Trophoblast cell (in vitro differentiated cells and primary cell): ENCODE measurements around the gene RAB4B.

ENCODE experiments used
- DNase-seq, 2 donors: peaks; one replicate each; pipeline ENCODE4 v3.0.0-alpha.2; 2016
- H2AFZ ChIP-seq: 2 replicates; pipeline ENCODE4 v1.6.1; 2013; ENCODE audit warnings: low read length, moderate library complexity, mild to moderate bottlenecking; ENCODE audit not compliant: insufficient read depth, poor library complexity
- H2AK5ac ChIP-seq: 2 replicates; pipeline ENCODE4 v1.6.1; 2013; ENCODE audit warnings: mild to moderate bottlenecking, low read length
- H2BK120ac ChIP-seq: 2 replicates; pipeline ENCODE4 v1.6.1; 2013; ENCODE audit warnings: low read length, mild to moderate bottlenecking, moderate library complexity; ENCODE audit not compliant: insufficient read depth, poor library complexity
- H2BK12ac ChIP-seq: 2 replicates; pipeline ENCODE4 v1.6.1; 2013; ENCODE audit warnings: mild to moderate bottlenecking, low read length, moderate library complexity
- H2BK5ac ChIP-seq: 2 replicates; pipeline ENCODE4 v1.6.1; 2013; ENCODE audit warnings: low read length, low read depth, moderate library complexity, mild to moderate bottlenecking; ENCODE audit not compliant: poor library complexity
- H3K14ac ChIP-seq: 2 replicates; pipeline ENCODE4 v1.6.1; 2013; ENCODE audit warnings: mild to moderate bottlenecking, low read length
- H3K18ac ChIP-seq: 2 replicates; pipeline ENCODE4 v1.6.1; 2013; ENCODE audit warnings: mild to moderate bottlenecking, low read length
- H3K23ac ChIP-seq: 2 replicates; pipeline ENCODE4 v1.6.1; 2013; ENCODE audit warnings: low read length
- H3K27ac ChIP-seq: 2 replicates; pipeline ENCODE4 v1.5.1; 2013; ENCODE audit warnings: low read depth, mild to moderate bottlenecking, inconsistent platforms, low read length, moderate library complexity
- H3K27me3 ChIP-seq: 2 replicates; pipeline ENCODE4 v1.6.1; 2013; ENCODE audit warnings: inconsistent platforms, mild to moderate bottlenecking, low read length, moderate library complexity; ENCODE audit not compliant: insufficient read depth
- H3K36me3 ChIP-seq, 2 experiments: 1 replicate in 1 of 2; 2 replicates in 1 of 2; pipeline ENCODE4 v1.6.1; 2013; ENCODE audit warnings: low read length in 2 of 2, mild to moderate bottlenecking in 2 of 2, moderate library complexity in 1 of 2; ENCODE audit not compliant: insufficient read depth in 2 of 2, control insufficient read depth in 1 of 2
- H3K4ac ChIP-seq: 2 replicates; pipeline ENCODE4 v1.6.1; 2013; ENCODE audit warnings: low read depth, mild to moderate bottlenecking, low read length, moderate library complexity
- H3K4me1 ChIP-seq, 2 experiments: 1 replicate in 1 of 2; 2 replicates in 1 of 2; pipeline ENCODE4 v1.6.1; 2013; ENCODE audit warnings: low read length in 2 of 2, mild to moderate bottlenecking in 2 of 2, moderate library complexity in 1 of 2; ENCODE audit not compliant: insufficient read depth in 2 of 2, control insufficient read depth in 1 of 2
- H3K4me2 ChIP-seq: 2 replicates; pipeline ENCODE4 v1.6.1; 2013; ENCODE audit warnings: inconsistent platforms, mild to moderate bottlenecking, low read length, moderate library complexity
- H3K4me3 ChIP-seq: 2 replicates; pipeline ENCODE4 v1.5.1; 2013; ENCODE audit warnings: mild to moderate bottlenecking, low read depth, low read length, inconsistent platforms
- H3K79me1 ChIP-seq: one replicate; pipeline ENCODE4 v1.6.1; 2013; ENCODE audit warnings: low read length
- H3K79me2 ChIP-seq: 2 replicates; pipeline ENCODE4 v1.6.1; 2013; ENCODE audit warnings: low read length, mild to moderate bottlenecking; ENCODE audit not compliant: control insufficient read depth, insufficient read depth, poor library complexity
- H3K9ac ChIP-seq: 2 replicates; pipeline ENCODE4 v1.6.1; 2013; ENCODE audit warnings: mild to moderate bottlenecking, low read length
- H3K9me3 ChIP-seq: 2 replicates; pipeline ENCODE4 v1.6.1; 2013; ENCODE audit warnings: low read depth, mild to moderate bottlenecking, control low read depth, inconsistent platforms, low read length; ENCODE audit not compliant: insufficient read depth
- H4K12ac ChIP-seq: 2 replicates; pipeline ENCODE4 v1.6.1; 2013; ENCODE audit warnings: low read depth, mild to moderate bottlenecking, low read length, moderate library complexity
- H4K8ac ChIP-seq: 2 replicates; pipeline ENCODE4 v1.6.1; 2013; ENCODE audit warnings: low read depth, mild to moderate bottlenecking, low read length, moderate library complexity
- H4K91ac ChIP-seq: one replicate; pipeline ENCODE4 v1.6.1; 2013; ENCODE audit warnings: low read depth, mild to moderate bottlenecking, low read length, moderate library complexity
- WGBS: extraction: QIAGEN DNeasy Blood & Tissue Kit; methylation state at CpG from one replicate; pipeline ENCODE4 v1.1.7; 2013; ENCODE audit warnings: missing lambda C conversion rate; ENCODE audit not compliant: insufficient read length, insufficient coverage; ENCODE audit errors: extremely low coverage; 5-methylcytosine and 5-hydroxymethylcytosine counted together

RAB4B gene

GRCh38 chr19:40803857-40804782 is 26.1 kb downstream of the RAB4B start:
- Histone ChIP-seq H3K27ac (no peak overlapping the region), H3K79me2 (peaks cover 42% of the 10 kb centered on the region), H3K4ac (peak overlapping the region; percentile 34), H3K79me1 (peaks cover 7% of the 10 kb centered on the region), H3K4me3 (no peak overlapping the region), H3K4me2 (no peak overlapping the region), H3K27me3 (no peaks in the 10 kb centered on the region), H3K4me1 (peaks cover 41 to 49% of the 10 kb centered on the region in 2 experiments), H2AK5ac (no peak overlapping the region), H3K9me3 (peaks cover 4% of the 10 kb centered on the region), H4K8ac (no peak overlapping the region), H3K14ac (no peak overlapping the region), H3K18ac (no peak overlapping the region), H3K36me3 (peaks cover 67 to 72% of the 10 kb centered on the region in 2 experiments), H2BK120ac (no peak overlapping the region), H3K9ac (no peak overlapping the region), H2BK5ac (no peak overlapping the region), H2BK12ac (no peak overlapping the region), H4K12ac (no peak overlapping the region), H3K23ac (no peak overlapping the region), H2AFZ (no peak overlapping the region), H4K91ac (no peak overlapping the region)
- no CpG with 5 or more reads among the region's 6 CpGs for WGBS
- DNase-seq, result no peak

- Histone ChIP-seq H3K79me2 (peaks cover 36% of the 10 kb centered on the region), H3K14ac (no peak overlapping the region), H3K27ac (no peak overlapping the region), H2BK5ac (no peak overlapping the region), H4K91ac (no peak overlapping the region), H3K4ac (no peak overlapping the region), H2BK120ac (no peak overlapping the region), H2AK5ac (no peak overlapping the region), H3K4me3 (no peak overlapping the region), H4K8ac (no peak overlapping the region), H3K4me1 (peaks cover 41 to 51% of the 10 kb centered on the region in 2 experiments), H2AFZ (no peak overlapping the region), H3K18ac (no peak overlapping the region), H3K9me3 (peaks cover 4% of the 10 kb centered on the region), H3K27me3 (no peaks in the 10 kb centered on the region), H3K23ac (no peak overlapping the region), H3K9ac (no peak overlapping the region), H3K4me2 (no peak overlapping the region), H3K79me1 (peaks cover 2% of the 10 kb centered on the region), H4K12ac (no peak overlapping the region), H3K36me3 (peaks cover 73 to 77% of the 10 kb centered on the region in 2 experiments), H2BK12ac (no peak overlapping the region)
- no CpG with 5 or more reads among the region's 7 CpGs for WGBS
- DNase-seq, result no peak
These were observed 26.8 kb downstream of the RAB4B start for GRCh38 chr19:40804783-40805242.

- no peak overlapping the region for H3K4me3 ChIP-seq
- H3K4ac ChIP-seq, result no peak overlapping the region
- H3K4me2 ChIP-seq, result no peak overlapping the region
- no peak overlapping the region for H3K14ac ChIP-seq
- no peak overlapping the region for H3K27ac ChIP-seq
- peaks cover 31% of the 10 kb centered on the region for H3K79me2 ChIP-seq
- no peak overlapping the region for H2AFZ ChIP-seq
- H4K91ac ChIP-seq, result no peak overlapping the region
- H3K23ac ChIP-seq, result no peak overlapping the region
- no peak overlapping the region for H3K18ac ChIP-seq
- no CpG with 5 or more reads among the region's 2 CpGs for WGBS
- no peak overlapping the region for H2BK120ac ChIP-seq
- no peaks in the 10 kb centered on the region for H3K27me3 ChIP-seq
- peaks cover 40 to 52% of the 10 kb centered on the region in 2 experiments for H3K4me1 ChIP-seq
- H4K12ac ChIP-seq, result no peak overlapping the region
- no peak overlapping the region for H3K9ac ChIP-seq
- no peaks in the 10 kb centered on the region for H3K79me1 ChIP-seq
- H2AK5ac ChIP-seq, result no peak overlapping the region
- peaks cover 4% of the 10 kb centered on the region for H3K9me3 ChIP-seq
- H4K8ac ChIP-seq, result no peak overlapping the region
- no peak overlapping the region for H2BK5ac ChIP-seq
- no peak overlapping the region for H2BK12ac ChIP-seq
- peaks cover 71 to 75% of the 10 kb centered on the region in 2 experiments for H3K36me3 ChIP-seq
- no peak for DNase-seq
These were observed 27.3 kb downstream of the RAB4B start for GRCh38 chr19:40805258-40805868.

- H3K9ac ChIP-seq, result no peak overlapping the region
- H2AFZ ChIP-seq, result no peak overlapping the region
- peak overlapping the region; percentile 28 for H3K4me2 ChIP-seq
- H2AK5ac ChIP-seq, result peak overlapping the region; percentile 25
- H3K4me1 ChIP-seq, result peaks cover 32 to 46% of the 10 kb centered on the region in 2 experiments
- H2BK12ac ChIP-seq, result no peak overlapping the region
- peaks cover 22% of the 10 kb centered on the region for H3K79me2 ChIP-seq
- H4K8ac ChIP-seq, result no peak overlapping the region
- WGBS, result no CpG with 5 or more reads among the region's 26 CpGs
- no peak overlapping the region for H2BK120ac ChIP-seq
- H3K79me1 ChIP-seq, result peaks cover 3% of the 10 kb centered on the region
- no peak overlapping the region for H3K14ac ChIP-seq
- no peaks in the 10 kb centered on the region for H3K27me3 ChIP-seq
- no peak overlapping the region for H2BK5ac ChIP-seq
- peak overlapping the region; percentile 58 for H3K23ac ChIP-seq
- H3K27ac ChIP-seq, result peak overlapping the region; percentile 1
- no peak overlapping the region for H3K4me3 ChIP-seq
- no peak overlapping the region for H4K12ac ChIP-seq
- peaks cover 60 to 64% of the 10 kb centered on the region in 2 experiments for H3K36me3 ChIP-seq
- peak overlapping the region; percentile 17 for H3K18ac ChIP-seq
- peak overlapping the region; percentile 47 for H3K4ac ChIP-seq
- H3K9me3 ChIP-seq, result peaks cover 4% of the 10 kb centered on the region
- DNase-seq, result peak; percentile 93 to 94
- no peak overlapping the region for H4K91ac ChIP-seq
These were observed 28.5 kb downstream of the RAB4B start for GRCh38 chr19:40806423-40807146.
